ENCODE results near the gene GAS2.

The GAS2 gene

GRCh38 chr11:22733475-22734248, 67.3 kb downstream of the GAS2 start:
- no peak overlapping the region for H3K4me3 ChIP-seq (ENCODE audit: low read depth, low read length)
- TF ChIP-seq CTCF (IDR thresholded peaks at IDR 0.05; ENCODE audit: insufficient read depth, low read depth, low read length, missing control alignments): no peak
- DNase-seq (ENCODE audit: low read depth): no peak

DNA sequence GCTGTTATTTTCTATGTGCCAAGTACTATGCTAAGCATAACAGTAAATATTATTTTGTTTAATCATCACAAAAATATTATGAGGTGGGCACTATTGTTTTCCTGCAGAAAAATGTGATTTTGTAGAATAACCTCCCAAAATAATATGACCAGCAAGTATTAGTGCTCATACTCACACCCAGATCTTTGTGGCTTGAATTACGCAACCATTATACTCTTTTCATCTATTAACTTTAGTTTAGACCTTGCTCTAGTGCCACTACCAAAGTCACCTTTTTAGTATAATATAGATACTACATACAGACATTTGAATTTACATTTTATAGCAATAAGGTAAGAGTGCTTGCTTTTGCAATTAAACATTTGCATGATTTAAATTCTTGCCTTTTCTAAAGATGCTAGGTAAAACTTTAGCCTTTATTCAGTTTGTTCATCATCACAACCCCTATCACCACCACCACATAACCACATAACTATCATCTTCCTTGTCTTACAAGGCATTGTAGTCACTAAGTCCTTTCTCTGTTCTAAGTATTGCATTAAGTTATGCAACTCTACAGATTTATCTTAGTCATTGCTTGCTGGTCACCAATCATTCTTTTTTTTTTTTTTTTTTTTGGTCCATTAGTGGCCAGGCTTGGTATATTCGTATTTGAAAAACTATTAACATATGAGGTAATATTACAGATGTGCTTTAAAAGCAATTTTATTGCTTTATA, 68.4 kb downstream of the GAS2 start:
- no peak for TF ChIP-seq CTCF (IDR thresholded peaks at IDR 0.05; ENCODE audit: insufficient read depth, low read depth, low read length, missing control alignments)
- H3K4me3 ChIP-seq (ENCODE audit: low read depth, low read length): no peak overlapping the region

GRCh38 chr11:22742157-22742613, 75.8 kb downstream of the GAS2 start:
- H3K4me3 ChIP-seq (ENCODE audit: low read depth, low read length): no peak overlapping the region
- DNase-seq (ENCODE audit: low read depth): no peak
- TF ChIP-seq CTCF (IDR thresholded peaks at IDR 0.05; ENCODE audit: insufficient read depth, low read depth, low read length, missing control alignments): no peak

More for the DNA sequence above, 68.4 kb downstream of the GAS2 start:
- DNase-seq (ENCODE audit: low read depth): no peak

GRCh38 chr11:22749536-22749935, 83.1 kb downstream of the GAS2 start:
- DNase-seq (ENCODE audit: low read depth): no peak
- no peak overlapping the region for H3K4me3 ChIP-seq (ENCODE audit: low read depth, low read length)
- TF ChIP-seq CTCF (IDR thresholded peaks at IDR 0.05; ENCODE audit: insufficient read depth, low read depth, low read length, missing control alignments): no peak

- no peak overlapping the region for H3K4me3 ChIP-seq (ENCODE audit: low read depth, low read length)
- DNase-seq (ENCODE audit: low read depth): no peak
- TF ChIP-seq CTCF (IDR thresholded peaks at IDR 0.05; ENCODE audit: insufficient read depth, low read depth, low read length, missing control alignments): no peak
Observed at GRCh38 chr11:22752908-22753310, 86.5 kb downstream of the GAS2 start.

DNA sequence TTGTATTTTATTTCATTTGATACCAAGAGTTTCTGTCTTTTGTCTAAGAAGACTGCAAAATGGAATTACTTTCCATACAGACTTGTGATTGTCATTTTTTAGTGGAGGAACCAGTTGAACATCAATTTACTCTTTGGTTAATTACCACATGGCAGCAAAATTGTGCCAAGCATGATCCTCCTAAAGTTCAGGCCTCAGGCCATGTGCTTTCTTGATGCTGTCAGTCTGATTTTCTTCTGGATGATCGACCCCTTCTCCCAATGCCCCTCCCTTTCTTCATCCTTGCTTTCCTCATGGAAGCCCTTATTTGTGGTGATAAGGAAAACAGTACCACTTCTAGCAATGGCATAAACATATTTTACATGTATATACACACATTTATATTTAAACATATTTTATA, 87.0 kb downstream of the GAS2 start:
- no peak for DNase-seq (ENCODE audit: low read depth)
- H3K4me3 ChIP-seq (ENCODE audit: low read depth, low read length): no peak overlapping the region
- no peak for TF ChIP-seq CTCF (IDR thresholded peaks at IDR 0.05; ENCODE audit: insufficient read depth, low read depth, low read length, missing control alignments)
